GM12801 (cell line): ENCODE data around the gene PLEKHH2.

ENCODE experiments used
- TF ChIP-seq, protein P1 (sequence below): IDR thresholded peaks from one replicate; pipeline ENCODE4 v1.5.1; 2011; ENCODE audit warnings: control low read depth; ENCODE audit not compliant: insufficient read length; ENCODE audit errors: extremely low read depth

PLEKHH2 gene

DNA sequence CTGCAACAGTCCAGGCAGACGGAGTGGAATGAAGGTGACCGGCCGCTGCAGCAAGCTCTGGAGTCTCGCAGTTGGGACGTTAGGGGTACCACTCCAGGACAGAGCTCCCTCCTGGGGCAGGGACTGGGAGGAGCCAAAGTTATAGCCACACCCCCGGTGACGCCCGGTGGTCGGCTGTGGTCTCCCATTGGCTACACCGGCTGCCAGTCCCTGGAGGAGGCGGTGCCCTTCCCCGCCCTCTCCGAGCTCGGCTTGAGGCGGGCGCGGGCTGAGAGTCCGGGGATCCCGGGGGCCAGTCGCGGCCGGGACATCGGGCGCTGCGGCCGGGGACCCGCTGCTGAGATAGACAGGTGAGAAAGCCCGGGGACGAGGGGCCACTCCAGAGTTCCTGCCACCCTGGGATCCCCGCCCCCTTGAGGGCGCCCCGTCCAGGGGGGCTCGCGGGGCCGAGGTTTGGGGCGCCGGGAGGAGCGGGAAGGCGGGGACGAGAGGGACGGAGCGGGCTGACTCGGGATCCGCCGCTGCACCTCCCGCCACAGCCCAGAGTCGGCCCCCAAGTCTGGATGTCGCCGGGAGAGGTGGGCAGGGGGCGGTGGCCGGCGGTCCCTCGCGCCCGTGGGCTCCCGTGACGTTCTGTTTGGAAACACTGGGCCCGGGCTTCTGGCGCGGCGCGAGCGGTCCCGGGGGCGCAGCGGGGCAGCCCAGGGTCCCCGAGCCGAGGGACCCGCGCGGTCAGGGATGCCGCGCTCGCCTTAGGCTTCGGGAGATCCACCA is at the start of gene PLEKHH2:
PLEKHH2 (plus strand) TSS at position 231 of the 774 bp plus-strand sequence. CDS start 7,414 bp downstream, outside the sequence.
- TF ChIP-seq, protein P1, sequence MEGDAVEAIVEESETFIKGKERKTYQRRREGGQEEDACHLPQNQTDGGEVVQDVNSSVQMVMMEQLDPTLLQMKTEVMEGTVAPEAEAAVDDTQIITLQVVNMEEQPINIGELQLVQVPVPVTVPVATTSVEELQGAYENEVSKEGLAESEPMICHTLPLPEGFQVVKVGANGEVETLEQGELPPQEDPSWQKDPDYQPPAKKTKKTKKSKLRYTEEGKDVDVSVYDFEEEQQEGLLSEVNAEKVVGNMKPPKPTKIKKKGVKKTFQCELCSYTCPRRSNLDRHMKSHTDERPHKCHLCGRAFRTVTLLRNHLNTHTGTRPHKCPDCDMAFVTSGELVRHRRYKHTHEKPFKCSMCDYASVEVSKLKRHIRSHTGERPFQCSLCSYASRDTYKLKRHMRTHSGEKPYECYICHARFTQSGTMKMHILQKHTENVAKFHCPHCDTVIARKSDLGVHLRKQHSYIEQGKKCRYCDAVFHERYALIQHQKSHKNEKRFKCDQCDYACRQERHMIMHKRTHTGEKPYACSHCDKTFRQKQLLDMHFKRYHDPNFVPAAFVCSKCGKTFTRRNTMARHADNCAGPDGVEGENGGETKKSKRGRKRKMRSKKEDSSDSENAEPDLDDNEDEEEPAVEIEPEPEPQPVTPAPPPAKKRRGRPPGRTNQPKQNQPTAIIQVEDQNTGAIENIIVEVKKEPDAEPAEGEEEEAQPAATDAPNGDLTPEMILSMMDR, result no peak

DNA sequence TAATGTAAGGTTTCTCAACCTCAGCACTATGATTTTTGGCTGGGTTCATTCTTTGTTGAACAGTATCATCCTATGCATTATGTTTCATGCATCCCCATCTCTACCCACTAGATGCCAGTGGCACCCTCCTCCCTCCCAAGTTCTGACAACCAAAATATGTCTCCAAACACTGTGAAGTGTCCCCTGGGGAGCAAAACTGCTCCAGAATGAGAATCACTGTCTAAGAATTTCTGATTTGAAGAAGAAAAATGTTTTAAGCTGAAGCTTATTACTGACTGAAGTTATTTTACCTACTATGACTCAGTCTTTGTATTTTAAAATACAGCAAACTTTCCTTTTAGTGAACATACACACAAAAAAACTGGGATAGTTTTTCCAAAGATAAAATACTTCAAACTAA is 44.6 kb upstream of the PLEKHH2 start:
- TF ChIP-seq, protein P1, result no peak

DNA sequence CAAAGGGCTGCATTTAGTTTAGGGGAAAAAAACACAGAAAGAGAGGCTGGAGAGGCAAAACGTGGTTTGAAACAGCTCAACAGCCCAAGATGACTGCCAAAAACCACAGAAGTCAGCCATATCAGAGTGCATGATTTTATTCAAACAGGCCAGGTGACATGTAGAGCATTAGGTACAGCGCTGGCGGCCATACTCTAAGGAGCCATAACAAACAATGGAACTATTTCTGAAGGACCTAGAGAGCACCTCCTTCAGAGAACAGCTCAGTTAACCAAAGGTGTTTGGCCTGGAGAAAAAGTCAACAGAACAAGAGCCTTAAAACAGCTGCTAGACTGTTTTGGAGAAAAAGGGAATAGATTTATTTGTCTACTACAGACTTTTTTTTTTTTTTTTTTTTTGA is 43.8 kb upstream of the PLEKHH2 start:
- TF ChIP-seq, protein P1, result no peak

DNA sequence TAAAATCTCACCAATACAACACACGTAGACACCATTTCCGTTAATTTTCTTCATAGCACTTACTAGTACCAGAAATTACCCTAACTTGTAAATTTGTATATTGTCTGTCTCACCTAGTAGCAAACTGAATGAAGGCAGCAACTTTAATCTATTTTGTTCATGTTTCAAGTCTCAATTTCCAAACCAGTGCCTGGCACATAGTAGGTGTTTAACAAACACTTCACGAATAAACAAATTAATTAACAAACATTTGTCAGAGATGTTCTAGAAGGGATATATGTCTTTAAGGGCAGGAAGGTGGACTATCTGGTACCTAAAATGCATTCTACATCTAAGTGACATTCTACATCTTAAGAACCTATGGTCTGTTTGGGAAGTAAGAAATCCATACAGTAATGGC is 42.2 kb upstream of the PLEKHH2 start:
- TF ChIP-seq, protein P1, result no peak

DNA sequence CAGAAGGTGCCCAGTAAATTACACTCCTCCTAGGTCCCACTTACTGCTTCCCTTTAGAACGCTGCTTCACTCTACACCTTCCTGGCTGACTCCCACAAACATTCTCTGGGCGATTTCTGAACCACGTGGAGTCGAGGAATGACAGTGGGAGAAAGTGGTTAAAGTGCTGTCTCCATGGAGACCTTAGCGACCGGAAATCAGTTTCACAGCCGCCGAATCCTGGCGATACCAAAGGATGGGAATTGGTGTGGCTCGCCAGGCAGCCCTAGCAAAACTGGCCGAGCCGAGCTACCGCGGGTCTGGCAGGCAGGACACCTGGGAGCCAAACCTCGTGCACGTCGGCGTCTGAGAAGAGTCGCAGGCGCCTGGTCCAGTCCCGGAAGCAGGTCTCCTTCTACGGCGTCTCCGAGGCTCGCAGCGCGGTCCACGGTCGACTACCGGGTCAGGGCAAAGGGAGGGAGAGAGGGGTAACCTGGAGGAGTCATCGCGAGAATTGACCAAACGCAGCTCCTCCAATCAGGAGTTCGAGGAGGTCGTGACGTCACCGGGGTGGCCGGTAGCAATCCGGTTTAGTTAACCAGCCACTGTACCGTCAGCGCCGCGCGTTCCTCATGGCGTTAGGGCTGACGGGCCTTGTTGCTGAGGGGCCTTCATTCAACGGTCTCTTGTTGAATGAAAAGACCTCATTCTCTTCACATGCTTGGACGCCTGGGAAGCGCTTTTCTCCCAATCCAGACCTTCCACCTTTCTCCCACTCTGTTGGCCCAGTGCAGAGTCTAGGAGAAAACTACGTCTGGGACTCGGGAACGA is 41.3 kb upstream of the PLEKHH2 start, which contains the start of gene THADA:
THADA (minus strand) TSS at position 436 of the 810 bp plus-strand sequence. CDS start 3,646 bp downstream, outside the sequence.
- TF ChIP-seq, protein P1, result no peak

DNA sequence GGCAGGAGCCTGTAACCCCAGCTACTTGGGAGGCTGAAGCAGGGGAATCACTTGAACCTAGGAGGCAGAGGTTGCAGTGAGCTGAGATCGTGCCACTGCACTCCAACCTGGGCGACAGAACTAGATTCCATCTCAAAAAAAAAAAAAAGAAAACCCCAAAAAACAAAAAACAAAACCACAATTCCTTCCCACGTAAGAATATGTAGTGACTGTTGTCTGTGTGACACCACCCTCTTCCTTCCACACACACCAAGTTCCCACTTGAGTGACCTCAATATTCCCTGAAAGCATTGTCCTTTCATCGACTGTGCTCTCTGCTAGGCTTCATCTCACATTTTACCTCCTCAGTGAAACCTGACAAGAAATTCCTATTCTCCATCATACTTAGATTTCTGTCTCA is 32.4 kb upstream of the PLEKHH2 start:
- TF ChIP-seq, protein P1, result no peak

DNA sequence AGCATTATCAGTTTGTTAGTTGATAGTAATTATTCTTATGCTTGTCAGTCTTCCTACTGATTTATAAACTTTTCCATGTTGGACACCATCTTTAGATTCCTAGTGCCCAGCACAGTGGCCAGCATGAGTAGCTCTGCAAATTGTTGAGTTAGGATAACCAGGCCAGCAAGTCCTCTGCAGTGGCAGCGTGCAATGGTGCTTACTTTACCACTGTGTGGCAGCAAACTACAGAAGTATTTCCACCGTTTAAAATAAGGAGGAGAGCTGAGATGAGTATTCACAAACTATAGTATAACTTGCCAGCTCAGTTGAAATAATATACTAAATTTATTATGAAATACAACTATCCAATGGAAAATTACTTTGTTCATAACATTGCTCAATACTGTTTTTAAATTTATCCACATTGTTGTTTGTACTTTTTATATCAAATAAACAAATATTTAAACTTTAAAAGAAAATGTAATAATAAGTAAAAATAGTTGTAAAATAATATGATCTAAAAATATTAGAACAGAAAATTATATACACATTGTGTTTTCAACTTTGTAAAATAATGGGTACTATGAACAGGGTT is 31.9 kb upstream of the PLEKHH2 start:
- TF ChIP-seq, protein P1, result no peak
